DMS114 treated with DMSO at 0.1 percent for 48 hours (cell line): Measurements from ENCODE around the gene MAF.

ENCODE experiments used
- DNase-seq: peaks from one replicate; lab custom pipeline; 2025; ENCODE audit not compliant: unreplicated experiment; lab: John Stamatoyannopoulos, UW

The MAF gene

GRCh38 chr16:79613009-79613408 is 12.5 kb upstream of the MAF start:
- DNase-seq = no peak

GRCh38 chr16:79612207-79612606 is 11.7 kb upstream of the MAF start:
- no peak for DNase-seq

GRCh38 chr16:79610771-79611170 is 10.2 kb upstream of the MAF start:
- DNase-seq = no peak

GRCh38 chr16:79609861-79610260 is 9.3 kb upstream of the MAF start:
- no peak for DNase-seq

- no peak for DNase-seq
Measured at GRCh38 chr16:79608976-79609375, 8.4 kb upstream of the MAF start.

- DNase-seq = no peak
Measured at GRCh38 chr16:79607587-79607986, 7.0 kb upstream of the MAF start.

- no peak for DNase-seq
Measured at GRCh38 chr16:79605999-79606398, 5.5 kb upstream of the MAF start.

- peak; percentile 19 for DNase-seq
Measured at GRCh38 chr16:79603055-79603454, 2.5 kb upstream of the MAF start.

GRCh38 chr16:79602628-79603014 is 2.1 kb upstream of the MAF start:
- DNase-seq = no peak

- peak; percentile 57 for DNase-seq
Measured at GRCh38 chr16:79601931-79602627, 1.5 kb upstream of the MAF start.

- peak; percentile 3 for DNase-seq
Measured at GRCh38 chr16:79601092-79601930, 774 bp upstream of the MAF start.

- peak; percentile 23 for DNase-seq
Measured at GRCh38 chr16:79599837-79600637, 500 bp downstream of the MAF start.

- no peak for DNase-seq
Measured at GRCh38 chr16:79599256-79599836, 1.2 kb downstream of the MAF start.

- DNase-seq = peak; percentile 62
Measured at GRCh38 chr16:79598348-79599181, 2.0 kb downstream of the MAF start.

- DNase-seq = no peak
Measured at GRCh38 chr16:79598063-79598347, 2.5 kb downstream of the MAF start.

- no peak for DNase-seq
Measured at GRCh38 chr16:79597277-79598062, 3.1 kb downstream of the MAF start.

GRCh38 chr16:79595931-79596450 is 4.5 kb downstream of the MAF start:
- no peak for DNase-seq

- no peak for DNase-seq
Measured at GRCh38 chr16:79595231-79595641, 5.3 kb downstream of the MAF start.

- DNase-seq = no peak
Measured at GRCh38 chr16:79593754-79594153, 6.8 kb downstream of the MAF start.
